IMR-90 (cell line): ENCODE measurements around the gene DBN1. TPM values are rescaled to one million over a fixed set of nuclear protein-coding genes. Genes with fewer than 3 reads are reported as not detected.
A peak's percentile ranks its signal among the peaks of the same experiment; 100 is the strongest.

Experiments
- ATAC-seq: fragments of 200-7000 bp; cut with Tn5 transposase; 2 replicates; pipeline ENCODE4 v1.9.1; 2020; ENCODE audit warnings: low read depth, mild to moderate bottlenecking, moderate library complexity
- BruUV-seq: library from RNA; stranded (reverse); fragments of 400-500 nt; replicated peaks from 2 replicates; lab custom pipeline; 2021; lab: Mats Ljungman, UMichigan
- CTCF ChIA-PET: fragments of 300-600 bp; formaldehyde crosslinking; extraction: SDS; loops from one replicate; lab custom pipeline; 2021; ENCODE audit warnings: antibody characterized with exemption; lab: Yijun Ruan, JAX
- POLR2A ChIA-PET: fragments of 300-600 bp; sonication (Branson Sonifier 250); formaldehyde crosslinking; loops from one replicate; lab custom pipeline; 2022; ENCODE audit warnings: antibody characterized with exemption; ENCODE audit not compliant: unreplicated experiment; lab: Charles Lee
- DNase-seq: peaks from one replicate; pipeline ENCODE4 v3.0.0; 2013
- H2AFZ ChIP-seq: replicated peaks from 2 replicates; pipeline ENCODE3; 2013; ENCODE audit warnings: low read length, mild to moderate bottlenecking; ENCODE audit not compliant: poor library complexity
- H2AK5ac ChIP-seq: 2 replicates; pipeline ENCODE4 v1.6.1; 2013; ENCODE audit warnings: low read depth, low read length, inconsistent platforms
- H2AK9ac ChIP-seq: replicated peaks from 2 replicates; pipeline ENCODE3; 2013; ENCODE audit warnings: mild to moderate bottlenecking, low read depth, low read length, moderate library complexity; ENCODE audit not compliant: poor library complexity
- H2BK120ac ChIP-seq: 2 replicates; pipeline ENCODE4 v1.6.1; 2013; ENCODE audit warnings: low read depth, low read length, inconsistent platforms
- H2BK15ac ChIP-seq: 3 replicates; pipeline ENCODE4 v1.6.1; 2013; ENCODE audit warnings: low read depth, low read length, inconsistent platforms
- H2BK20ac ChIP-seq: 2 replicates; pipeline ENCODE4 v1.6.1; 2013; ENCODE audit warnings: low read depth, mild to moderate bottlenecking, inconsistent platforms, low read length, moderate library complexity
- H2BK5ac ChIP-seq: 2 replicates; pipeline ENCODE4 v1.6.1; 2013; ENCODE audit warnings: mild to moderate bottlenecking, low read depth, low read length, inconsistent platforms; ENCODE audit not compliant: poor library complexity, severe bottlenecking
- H3K14ac ChIP-seq: replicated peaks from 2 replicates; pipeline ENCODE4 v1.6.1; 2013; ENCODE audit warnings: low read depth, low read length, inconsistent platforms
- H3K18ac ChIP-seq: 2 replicates; pipeline ENCODE4 v1.6.1; 2013; ENCODE audit warnings: low read depth, low read length, control low read depth
- H3K23ac ChIP-seq: 2 replicates; pipeline ENCODE4 v1.6.1; 2013; ENCODE audit warnings: low read depth, low read length, inconsistent platforms
- H3K27ac ChIP-seq: 2 replicates; pipeline ENCODE4 v1.5.1; 2013; ENCODE audit warnings: mild to moderate bottlenecking, control low read depth, low read length; ENCODE audit not compliant: insufficient read depth
- H3K27me3 ChIP-seq: 2 replicates; pipeline ENCODE4 v1.6.1; 2013; ENCODE audit warnings: low read length; ENCODE audit not compliant: control insufficient read depth, insufficient read depth
- H3K36me3 ChIP-seq: 2 replicates; pipeline ENCODE4 v1.6.1; 2013; ENCODE audit warnings: low read length, mixed read lengths; ENCODE audit not compliant: control insufficient read depth, insufficient read depth
- H3K4ac ChIP-seq: 2 replicates; pipeline ENCODE4 v1.6.1; 2013; ENCODE audit warnings: low read depth, low read length, inconsistent platforms
- H3K4me1 ChIP-seq: 2 replicates; pipeline ENCODE4 v1.6.1; 2013; ENCODE audit warnings: low read length, mixed read lengths; ENCODE audit not compliant: control insufficient read depth, insufficient read depth
- H3K4me2 ChIP-seq: 2 replicates; pipeline ENCODE4 v1.6.1; 2013; ENCODE audit warnings: low read depth, mild to moderate bottlenecking, control low read depth, low read length, moderate library complexity
- H3K4me3 ChIP-seq: 2 replicates; pipeline ENCODE4 v1.5.1; 2013; ENCODE audit warnings: low read depth, mild to moderate bottlenecking, control low read depth, low read length, moderate library complexity; ENCODE audit not compliant: insufficient read depth
- H3K56ac ChIP-seq: 2 replicates; pipeline ENCODE4 v1.6.1; 2013; ENCODE audit warnings: low read length, inconsistent platforms; ENCODE audit not compliant: insufficient read depth; ENCODE audit errors: extremely low read depth
- H3K79me1 ChIP-seq, 2 experiments: 2 replicates each; pipeline ENCODE4 v1.6.1; 2013; ENCODE audit warnings: low read length in 2 of 2, inconsistent platforms in 1 of 2, low read depth in 1 of 2
- H3K9ac ChIP-seq: 2 replicates; pipeline ENCODE4 v1.6.1; 2013; ENCODE audit warnings: low read depth, low read length, control low read depth
- H3K9me1 ChIP-seq: 2 replicates; pipeline ENCODE4 v1.6.1; 2013; ENCODE audit warnings: low read length, inconsistent platforms; ENCODE audit not compliant: insufficient read depth
- H3K9me3 ChIP-seq: 2 replicates; pipeline ENCODE4 v1.6.1; 2013; ENCODE audit warnings: low read length; ENCODE audit not compliant: control insufficient read depth, insufficient read depth
- H4K20me1 ChIP-seq: 2 replicates; pipeline ENCODE4 v1.6.1; 2013; ENCODE audit warnings: low read length, inconsistent platforms; ENCODE audit not compliant: insufficient read depth
- H4K5ac ChIP-seq: 2 replicates; pipeline ENCODE4 v1.6.1; 2013; ENCODE audit warnings: mild to moderate bottlenecking, low read depth, low read length, control low read depth
- H4K8ac ChIP-seq, 2 experiments: 2 replicates each; pipeline ENCODE4 v1.6.1; 2013; ENCODE audit warnings: low read depth in 2 of 2, low read length in 2 of 2, control low read depth in 1 of 2, inconsistent platforms in 1 of 2
- H4K91ac ChIP-seq: 2 replicates; pipeline ENCODE4 v1.6.1; 2013; ENCODE audit warnings: low read depth, low read length, inconsistent platforms; ENCODE audit not compliant: insufficient read depth
- MAZ ChIP-seq: IDR thresholded peaks from 2 replicates; pipeline ENCODE4 v1.6.1; 2012; ENCODE audit warnings: low read depth, mild to moderate bottlenecking, low read length, improper control_type of control experiment, moderate library complexity, borderline replicate concordance
- RCOR1 ChIP-seq: IDR thresholded peaks from 2 replicates; pipeline ENCODE4 v1.6.1; 2012; ENCODE audit warnings: mild to moderate bottlenecking, low read length, improper control_type of control experiment; ENCODE audit not compliant: insufficient replicate concordance
- USF2 ChIP-seq: fragments of 150-350 bp; IDR thresholded peaks from 2 replicates; pipeline ENCODE4 v1.6.1; 2017; ENCODE audit warnings: mild to moderate bottlenecking, antibody characterized with exemption, low read length, low read depth
- WGBS, 2 experiments: methylation state at CpG; one replicate each; pipeline versions ENCODE4 v1.1.5 to v1.1.7; 2013; ENCODE audit warnings: missing lambda C conversion rate in 2 of 2; ENCODE audit not compliant: insufficient read length in 1 of 2; ENCODE audit errors: extremely low coverage in 2 of 2; 5-methylcytosine and 5-hydroxymethylcytosine counted together
- dilution Hi-C: fragments of 300-500 bp; cut with HindIII; formaldehyde crosslinking; loops from one replicate; pipeline ENCODE4 v1.14.3; 2018; ENCODE audit warnings: low sequenced_read_pairs; ENCODE audit not compliant: unreplicated experiment
- in situ Hi-C: fragments of 300-500 bp; cut with MboI; formaldehyde crosslinking; loops from 3 replicates; pipeline ENCODE4 v1.14.3; 2019; ENCODE audit warnings: low sequenced_read_pairs, inconsistent platforms, mixed read lengths
- intact Hi-C: fragments of 100-400 bp; cut with micrococcal nuclease; formaldehyde crosslinking; loops from 2 replicates; pipeline ENCODE4 v1.10.0; 2022
- polyA plus RNA-seq, 3 experiments: library from polyadenylated mRNA; depleted of rRNA; stranded (reverse); fragments of >200 nt; gene quantifications; 2 replicates each; pipeline ENCODE4 v1.2.3, GENCODE V29; 2012; ENCODE audit warnings: low replicate concordance in 1 of 3
- total RNA-seq: library from RNA; depleted of rRNA; stranded (reverse); fragments of >200 nt; gene quantifications from 2 replicates; pipeline ENCODE4 v1.2.3, GENCODE V29; 2012

The DBN1 gene
- total and polyA plus RNA-seq, 2 of the 4 experiments (the other 2 are of a cell fraction): 122 to 187 TPM

- POLR2A ChIA-PET: interaction anchor here (0.6 to 0.8 kb wide), 2 partner anchors 15 to 38 kb away, joined by 3 read pairs; no protein-coding TSS in a partner anchor
- dilution Hi-C loops: no loop called here
Measured at GRCh38 chr5:177491983-177492746, 18.7 kb upstream of the DBN1 start.

More at GRCh38 chr5:177491983-177492746, 18.7 kb upstream of the DBN1 start:
- no peak overlapping the region for H2BK15ac ChIP-seq
- in situ Hi-C loops: no loop called here
- peaks cover 34 to 80% of the 10 kb centered on the region in 2 experiments for H3K79me1 ChIP-seq
- no peak overlapping the region for H4K91ac ChIP-seq
- no peak overlapping the region for H3K18ac ChIP-seq
- intact Hi-C loops: no loop called here
- no peak overlapping the region for H3K4ac ChIP-seq
- no peak overlapping the region for H3K4me3 ChIP-seq
- no peak overlapping the region for H4K5ac ChIP-seq
- H3K56ac ChIP-seq: no peak overlapping the region
- no peak overlapping the region for H3K4me2 ChIP-seq
- H3K23ac ChIP-seq: no peak overlapping the region
- H2BK20ac ChIP-seq: no peak overlapping the region
- H4K8ac ChIP-seq: no peak overlapping the region
- H2BK5ac ChIP-seq: no peak overlapping the region
- H3K4me1 ChIP-seq: peaks cover 25% of the 10 kb centered on the region
- H3K9ac ChIP-seq: no peak overlapping the region
- peaks cover 96% of the 10 kb centered on the region for H4K20me1 ChIP-seq
- H3K27me3 ChIP-seq: no peaks in the 10 kb centered on the region
- no peak overlapping the region for H2BK120ac ChIP-seq
- CTCF ChIA-PET: no interaction called here
- no peak for TF ChIP-seq USF2
- TF ChIP-seq MAZ: no peak
- no peak for TF ChIP-seq RCOR1
- BruUV-seq: no TSS peak
- H3K27ac ChIP-seq: no peak overlapping the region
- ATAC-seq (no peak), DNase-seq (no peak)
- no peaks in the 10 kb centered on the region for H3K9me3 ChIP-seq
- WGBS, 2 experiments: 92% methylated on average over 44 of the region's 54 CpGs; no CpG with 5 or more reads in 1 of the 2 experiments
- peaks cover 8% of the 10 kb centered on the region for H3K9me1 ChIP-seq
- no peak overlapping the region for H3K14ac ChIP-seq
- peak overlapping the region; percentile 24 for H2AK9ac ChIP-seq
- H2AK5ac ChIP-seq: no peak overlapping the region
- H2AFZ ChIP-seq: no peak overlapping the region
- peaks cover 79% of the 10 kb centered on the region for H3K36me3 ChIP-seq
